ENCODE measurements around the gene ESAM. TPM values are rescaled to one million over a fixed set of nuclear protein-coding genes. Genes with fewer than 3 reads are reported as not detected.

The ESAM gene
- total and polyA plus RNA-seq, 2 of the 8 experiments (the other 6 are each of a cell fraction or from before 2014, with no cell fraction given): 0.09 TPM; not detected in 1

DNA sequence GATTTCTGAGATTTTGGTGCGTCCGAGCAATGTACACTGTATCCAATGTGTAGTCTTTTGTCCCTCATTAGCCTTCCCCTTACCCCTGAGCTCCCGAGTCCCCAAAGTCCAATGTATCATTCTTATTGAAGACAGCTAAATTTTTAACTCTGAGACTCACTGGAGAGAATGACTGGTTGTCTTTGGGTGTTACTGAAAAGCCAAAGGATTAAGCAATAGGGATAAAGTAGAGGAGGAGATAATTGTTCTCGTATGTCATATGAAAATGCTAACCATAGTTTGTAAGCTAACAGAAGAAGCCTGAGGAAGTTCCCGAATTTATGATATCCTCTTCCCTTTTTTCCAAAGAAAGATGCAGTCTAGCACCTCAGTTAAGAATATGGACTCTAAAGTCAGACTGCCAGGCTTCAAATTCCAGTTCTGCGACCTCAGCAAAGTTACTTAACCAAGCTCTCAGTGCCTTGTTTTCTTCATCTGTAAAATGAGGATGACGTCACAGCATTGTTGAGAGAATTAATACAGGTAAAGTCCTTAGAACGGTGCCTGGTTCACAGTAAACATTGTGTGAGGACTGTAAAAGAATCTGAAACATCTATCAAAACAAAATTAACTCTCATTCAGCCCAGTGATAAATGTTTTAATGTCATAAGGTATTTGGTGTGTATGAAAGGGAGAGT is 39.7 kb upstream of the ESAM start:
- H3K56ac ChIP-seq (replicated peaks; ENCODE audit: insufficient read length, low read depth, low read length): no peak overlapping the region
- peaks cover 0 to 5% (median 0%) of the 10 kb centered on the region in 4 experiments; a peak in 2 of 8 replicates for H3K36me3 ChIP-seq (ENCODE audit: control insufficient read depth in 2 of 4, insufficient read depth in 4 of 4, low read length in 3 of 4)
- no peak overlapping the region for H3K27ac ChIP-seq (ENCODE audit: low read depth, low read length)
- H2BK15ac ChIP-seq (ENCODE audit: low read length): no peak overlapping the region
- no peak for FAIRE-seq
- H3K18ac ChIP-seq (ENCODE audit: extremely low read depth, low read length): no peak overlapping the region
- H3K9ac ChIP-seq (replicated peaks in 1 of 4; ENCODE audit: extremely low read depth in 1 of 4, low read depth in 3 of 4, low read length in 3 of 4): no peak overlapping the region
- H3K14ac ChIP-seq (ENCODE audit: insufficient read length): no peak overlapping the region
- H3K4me2 ChIP-seq (ENCODE audit: insufficient read depth in 1 of 2, low read depth in 2 of 2, low read length in 2 of 2): peak overlapping the region in 1 of 2 experiments; percentile 97; a peak in 1 of 4 replicates
- 89% methylated on average over 8 of the region's 8 CpGs; no CpG with 5 or more reads in 1 of the 2 experiments for WGBS, 2 experiments (ENCODE audit: extremely low coverage in 1 of 2, insufficient coverage in 1 of 2, insufficient read length in 1 of 2, insufficient replicate concordance in 2 of 2, low coverage in 1 of 2, low lambda C conversion rate in 2 of 2, missing lambda C conversion rate in 1 of 2)
- H3K23ac ChIP-seq (ENCODE audit: insufficient read length): no peak overlapping the region
- no peak overlapping the region for H2BK20ac ChIP-seq (ENCODE audit: low read length)
- no peak overlapping the region for H4K8ac ChIP-seq (ENCODE audit: extremely low read depth, insufficient read depth, low read length)
- no peaks in the 10 kb centered on the region for H3K27me3 ChIP-seq (replicated peaks in 1 of 4; ENCODE audit: control insufficient read depth in 3 of 4, extremely low read depth in 1 of 4, insufficient read depth in 3 of 4, low read length in 3 of 4)
- peaks cover 3% of the 10 kb centered on the region; the same call in 1 of the 2 replicates for H3K79me1 ChIP-seq (ENCODE audit: low read depth, low read length)
- H2AFZ ChIP-seq (ENCODE audit: low read length): no peak overlapping the region
- H3K4me1 ChIP-seq (replicated peaks in 1 of 4; ENCODE audit: control insufficient read depth in 3 of 4, insufficient read depth in 4 of 4, low read length in 3 of 4): peaks cover 0 to 6% (median under 1%) of the 10 kb centered on the region in 4 experiments; a peak in 2 of 7 replicates
- no peak overlapping the region for H3K4me3 ChIP-seq (ENCODE audit: extremely low read depth in 1 of 4, insufficient read depth in 2 of 4, low read depth in 3 of 4, low read length in 4 of 4)
- no peak overlapping the region for H2BK12ac ChIP-seq (ENCODE audit: low read depth, low read length)
- DNase-seq (ENCODE audit: low read depth in 1 of 2, low spot score in 2 of 2): no peak
- no peak overlapping the region for H4K5ac ChIP-seq (ENCODE audit: insufficient read length, low read depth, low read length)
- no peak overlapping the region for H4K91ac ChIP-seq (replicated peaks; ENCODE audit: insufficient read length, low read length)
- no peak overlapping the region for H3K4ac ChIP-seq (replicated peaks; ENCODE audit: insufficient read length, low read depth, low read length)
- ChIA-PET CTCF (ENCODE audit: partially characterized antibody) (interaction anchor here (0.6 to 6.0 kb wide), 12 partner anchors 9 to 141 kb away, joined by 3 to 46 read pairs (median 6); no protein-coding TSS in a partner anchor), POLR2A (ENCODE audit: partially characterized antibody) (interaction anchor here (0.9 to 3.7 kb wide), 6 partner anchors 12 to 53 kb away, joined by 4 to 26 read pairs (median 6); partner anchors contain the start of gene ESAM)
- H2BK5ac ChIP-seq (ENCODE audit: low read depth, low read length): no peak overlapping the region
- H2AK5ac ChIP-seq (ENCODE audit: low read depth, low read length): no peak overlapping the region
- H3K9me3 ChIP-seq (ENCODE audit: insufficient read depth in 2 of 2, low read depth in 1 of 2, low read length in 1 of 2): no peaks in the 10 kb centered on the region
- no peak overlapping the region for H2BK120ac ChIP-seq (replicated peaks; ENCODE audit: low read depth, low read length)
- peaks cover 3% of the 10 kb centered on the region; the same call in 1 of the 2 replicates for H3K23me2 ChIP-seq (ENCODE audit: low read depth, low read length)
- peaks cover 1 to 4% of the 10 kb centered on the region in 2 experiments for H4K20me1 ChIP-seq (replicated peaks in 1 of 2; ENCODE audit: control insufficient read depth in 1 of 2, insufficient read depth in 2 of 2, low read length in 2 of 2)
- H3K79me2 ChIP-seq (ENCODE audit: control insufficient read depth in 1 of 2, insufficient read depth in 2 of 2, low read length in 2 of 2): peaks cover 11 to 31% of the 10 kb centered on the region in 2 experiments
- TF ChIP-seq, protein P1, sequence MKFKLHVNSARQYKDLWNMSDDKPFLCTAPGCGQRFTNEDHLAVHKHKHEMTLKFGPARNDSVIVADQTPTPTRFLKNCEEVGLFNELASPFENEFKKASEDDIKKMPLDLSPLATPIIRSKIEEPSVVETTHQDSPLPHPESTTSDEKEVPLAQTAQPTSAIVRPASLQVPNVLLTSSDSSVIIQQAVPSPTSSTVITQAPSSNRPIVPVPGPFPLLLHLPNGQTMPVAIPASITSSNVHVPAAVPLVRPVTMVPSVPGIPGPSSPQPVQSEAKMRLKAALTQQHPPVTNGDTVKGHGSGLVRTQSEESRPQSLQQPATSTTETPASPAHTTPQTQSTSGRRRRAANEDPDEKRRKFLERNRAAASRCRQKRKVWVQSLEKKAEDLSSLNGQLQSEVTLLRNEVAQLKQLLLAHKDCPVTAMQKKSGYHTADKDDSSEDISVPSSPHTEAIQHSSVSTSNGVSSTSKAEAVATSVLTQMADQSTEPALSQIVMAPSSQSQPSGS (IDR thresholded peaks at IDR 0.05; ENCODE audit: low read length): no peak
- TF ChIP-seq HDAC2 (IDR thresholded peaks at IDR 0.05; ENCODE audit: borderline replicate concordance in 1 of 2, low read depth in 2 of 2, low read length in 2 of 2) (no peak), POLR2AphosphoS5 (IDR thresholded peaks at IDR 0.05; ENCODE audit: low read depth, low read length) (no peak), CBX8 (IDR thresholded peaks at IDR 0.05; ENCODE audit: borderline replicate concordance, low read depth, low read length) (no peak), BCL11A (IDR thresholded peaks at IDR 0.05; ENCODE audit: low read depth in 2 of 2, low read length in 2 of 2) (no peak), CHD1 (IDR thresholded peaks at IDR 0.05; ENCODE audit: low read depth, low read length) (no peak), RXRA (IDR thresholded peaks at IDR 0.05; ENCODE audit: insufficient read depth, low read depth, low read length) (no peak), FOSL1 (IDR thresholded peaks at IDR 0.05; ENCODE audit: insufficient read depth, low read depth, low read length) (no peak), EP300 (IDR thresholded peaks at IDR 0.05; ENCODE audit: borderline replicate concordance in 1 of 2, low read depth in 2 of 2, low read length in 2 of 2) (no peak)
